HG03342 (cell line): Measurements from ENCODE around the gene NT5DC2.

ENCODE experiments used
- ATAC-seq: cut with Tn5 transposase; IDR thresholded peaks from one replicate; pipeline ENCODE4 v1.9.1; 2021; ENCODE audit warnings: mild to moderate bottlenecking, moderate library complexity; ENCODE audit not compliant: unreplicated experiment

Gene NT5DC2

GRCh38 chr3:52490035-52490938 lies 43.4 kb downstream of the NT5DC2 start:
- no peak for ATAC-seq

- ATAC-seq = no peak
These were observed 44.2 kb downstream of the NT5DC2 start for GRCh38 chr3:52489453-52489852.

- ATAC-seq = no peak
These were observed 44.9 kb downstream of the NT5DC2 start for GRCh38 chr3:52488746-52489145.

GRCh38 chr3:52487788-52488691 lies 45.6 kb downstream of the NT5DC2 start:
- ATAC-seq = no peak

GRCh38 chr3:52487050-52487787 lies 46.4 kb downstream of the NT5DC2 start:
- ATAC-seq = no peak

GRCh38 chr3:52484680-52485461 lies 48.8 kb downstream of the NT5DC2 start:
- ATAC-seq = no peak

GRCh38 chr3:52483577-52484381 lies 49.9 kb downstream of the NT5DC2 start:
- no peak for ATAC-seq

GRCh38 chr3:52483081-52483480 lies 50.6 kb downstream of the NT5DC2 start:
- ATAC-seq = no peak

GRCh38 chr3:52481819-52482521 lies 51.7 kb downstream of the NT5DC2 start:
- no peak for ATAC-seq

GRCh38 chr3:52480768-52481715 lies 52.6 kb downstream of the NT5DC2 start:
- no peak for ATAC-seq

GRCh38 chr3:52479877-52480575 lies 53.6 kb downstream of the NT5DC2 start:
- ATAC-seq = no peak

- no peak for ATAC-seq
These were observed 54.4 kb downstream of the NT5DC2 start for GRCh38 chr3:52479037-52479876.

GRCh38 chr3:52477796-52478095 lies 55.9 kb downstream of the NT5DC2 start:
- ATAC-seq = no peak

- no peak for ATAC-seq
These were observed 56.4 kb downstream of the NT5DC2 start for GRCh38 chr3:52477076-52477795.
